Measurements from ENCODE around the gene UBE3B.

- TF ChIP-seq CTCF (IDR thresholded peaks at IDR 0.05) (no peak), POLR2A (IDR thresholded peaks at IDR 0.05) (no peak)
These were observed 7.9 kb upstream of the UBE3B start for GRCh38 chr12:109469517-109469916.
